NB4 (cell line): ENCODE results near the gene LEMD1.

Source experiments
- DNase-seq: peaks from one replicate; pipeline ENCODE4 v3.0.0; 2010; ENCODE audit warnings: low read depth
- H3K4me3 ChIP-seq: one replicate; pipeline ENCODE4 v1.5.1; 2011; ENCODE audit warnings: mild to moderate bottlenecking, low read depth, low read length, moderate library complexity
- CTCF ChIP-seq: IDR thresholded peaks from one replicate; pipeline ENCODE4 v1.5.1; 2012; ENCODE audit warnings: low read depth, low read length
- MAX ChIP-seq: IDR thresholded peaks from 2 replicates; pipeline ENCODE4 v1.6.1; 2011; ENCODE audit warnings: low read depth, low read length
- MYC ChIP-seq: IDR thresholded peaks from 2 replicates; pipeline ENCODE4 v1.6.1; 2011; ENCODE audit warnings: low read depth, low read length
- POLR2A ChIP-seq: IDR thresholded peaks from 2 replicates; pipeline ENCODE4 v1.6.1; 2011; ENCODE audit warnings: mild to moderate bottlenecking; ENCODE audit not compliant: insufficient read length; ENCODE audit errors: extremely low read depth

Gene LEMD1

GRCh38 chr1:205444931-205445645, 23.2 kb upstream of the LEMD1 start:
- DNase-seq, result no peak
- H3K4me3 ChIP-seq, result no peak overlapping the region
- TF ChIP-seq MYC (no peak), CTCF (no peak), POLR2A (no peak), MAX (no peak)

- DNase-seq, result no peak
- TF ChIP-seq MAX (no peak), CTCF (no peak), POLR2A (no peak)
- no peak overlapping the region for H3K4me3 ChIP-seq
Observed at GRCh38 chr1:205444300-205444930, 22.6 kb upstream of the LEMD1 start.

- no peak overlapping the region for H3K4me3 ChIP-seq
- no peak for DNase-seq
- TF ChIP-seq POLR2A (no peak), MAX (no peak), CTCF (no peak), MYC (no peak)
Observed at GRCh38 chr1:205443585-205444299, 21.9 kb upstream of the LEMD1 start.

GRCh38 chr1:205442051-205442725, 20.3 kb upstream of the LEMD1 start:
- no peak for DNase-seq
- H3K4me3 ChIP-seq, result no peak overlapping the region
- no peak for TF ChIP-seq MYC

GRCh38 chr1:205441716-205442050, 19.8 kb upstream of the LEMD1 start:
- TF ChIP-seq MAX (no peak), MYC (no peak), CTCF (no peak), POLR2A (no peak)
- H3K4me3 ChIP-seq, result no peak overlapping the region
- DNase-seq, result no peak

GRCh38 chr1:205441318-205441633, 19.4 kb upstream of the LEMD1 start:
- no peak for TF ChIP-seq POLR2A
- no peak for TF ChIP-seq MYC
- no peak for TF ChIP-seq CTCF
- no peak for TF ChIP-seq MAX
- no peak for DNase-seq
- no peak overlapping the region for H3K4me3 ChIP-seq
